BLaER1 treated with 17β-estradiol and CSF1 and Interleukin-3, amounts not matched to agents 10 nM and 100 nM (cell line): ENCODE results near the gene ACSS2.
A peak's percentile ranks its signal among the peaks of the same experiment; 100 is the strongest.

Experiments used
- H3K27ac ChIP-seq, 11 experiments: shearing (Covaris generic); formaldehyde crosslinking; 2 replicates each; pipeline ENCODE4 v1.8.1; 2022
- H3K27me3 ChIP-seq, 11 experiments: shearing (Covaris generic); formaldehyde crosslinking; 2 replicates each; pipeline ENCODE4 v1.8.1; 2022
- H3K36me3 ChIP-seq, 11 experiments: shearing (Covaris generic); formaldehyde crosslinking; 2 replicates each; pipeline ENCODE4 v1.8.1; 2022
- H3K4me1 ChIP-seq, 10 experiments: shearing (Covaris generic); formaldehyde crosslinking; 2 replicates each; pipeline ENCODE4 v1.8.1; 2022
- H3K4me2 ChIP-seq, 11 experiments: shearing (Covaris generic); formaldehyde crosslinking; 2 replicates each; pipeline ENCODE4 v1.8.1; 2022
- H3K4me3 ChIP-seq, 10 experiments: shearing (Covaris generic); formaldehyde crosslinking; 2 replicates each; pipeline ENCODE4 v1.8.1; 2022
- H3K9ac ChIP-seq, 11 experiments: shearing (Covaris generic); formaldehyde crosslinking; 2 replicates each; pipeline ENCODE4 v1.8.1; 2022
- H3K9me3 ChIP-seq, 11 experiments: shearing (Covaris generic); formaldehyde crosslinking; replicated peaks in 1 of 11; 2 replicates each; pipeline ENCODE4 v1.8.1; 2022
- H4K20me1 ChIP-seq, 11 experiments: shearing (Covaris generic); formaldehyde crosslinking; 2 replicates each; pipeline ENCODE4 v1.8.1; 2022
- Cebpa-rat ChIP-seq, 11 experiments: shearing (Covaris generic); IDR thresholded peaks; 2 replicates each; pipeline ENCODE4 v1.8.1; 2022

The ACSS2 gene

GRCh38 chr20:34946661-34947060, 70.2 kb downstream of the ACSS2 start:
- Histone ChIP-seq H3K27me3 (no peaks in the 10 kb centered on the region), H3K4me1 (peaks cover 0 to 7% (median 0%) of the 10 kb centered on the region in 10 experiments; a peak in 4 of 20 replicates), H3K27ac (no peak overlapping the region), H3K9ac (no peak overlapping the region), H3K4me2 (no peak overlapping the region), H3K4me3 (no peak overlapping the region), H3K36me3 (peaks cover 87 to 99% (median 95%) of the 10 kb centered on the region in 11 experiments), H4K20me1 (peaks cover 0 to 15% (median 0%) of the 10 kb centered on the region in 11 experiments; a peak in 4 of 22 replicates), H3K9me3 (no peaks in the 10 kb centered on the region)
- TF ChIP-seq Cebpa-rat (IDR thresholded peaks at IDR 0.05): no peak

GRCh38 chr20:34947336-34947735, 70.9 kb downstream of the ACSS2 start:
- TF ChIP-seq Cebpa-rat (IDR thresholded peaks at IDR 0.05): no peak
- Histone ChIP-seq H3K36me3 (peaks cover 81 to 99% (median 93%) of the 10 kb centered on the region in 11 experiments), H3K27ac (no peak overlapping the region)

GRCh38 chr20:34948030-34948429, 71.6 kb downstream of the ACSS2 start:
- Histone ChIP-seq H3K36me3 (peaks cover 75 to 93% (median 86%) of the 10 kb centered on the region in 11 experiments), H3K4me2 (no peak overlapping the region)
- TF ChIP-seq Cebpa-rat (IDR thresholded peaks at IDR 0.05): no peak

More at GRCh38 chr20:34947336-34947735, 70.9 kb downstream of the ACSS2 start:
- Histone ChIP-seq H3K4me1 (no peaks in the 10 kb centered on the region), H3K9me3 (no peaks in the 10 kb centered on the region), H3K27me3 (no peaks in the 10 kb centered on the region), H4K20me1 (peaks cover 0 to 13% (median 0%) of the 10 kb centered on the region in 11 experiments; a peak in 4 of 22 replicates), H3K9ac (no peak overlapping the region), H3K4me2 (no peak overlapping the region), H3K4me3 (no peak overlapping the region)

DNA sequence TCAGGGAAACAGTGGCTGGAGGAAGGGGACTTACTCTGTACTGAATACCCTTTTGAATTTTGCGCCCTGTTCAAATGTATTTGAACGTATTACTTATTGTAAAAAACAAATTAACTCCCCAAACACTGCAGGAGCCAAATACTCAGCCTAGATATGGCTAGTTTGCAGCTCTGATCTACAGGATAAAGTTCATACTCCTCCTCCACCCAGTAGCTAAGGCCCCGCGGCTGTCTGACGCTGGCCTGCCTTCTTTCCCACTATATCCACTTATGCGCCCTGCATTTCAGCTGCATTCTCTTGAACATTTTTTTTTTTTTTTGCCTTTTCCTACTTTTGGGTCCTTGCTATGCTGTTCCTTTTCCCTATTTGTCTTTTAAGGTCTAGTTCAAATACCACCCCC, 72.7 kb downstream of the ACSS2 start:
- Histone ChIP-seq H3K27ac (no peak overlapping the region), H3K36me3 (peaks cover 64 to 82% (median 75%) of the 10 kb centered on the region in 11 experiments), H3K4me3 (no peak overlapping the region), H4K20me1 (peaks cover 0 to 5% (median 0%) of the 10 kb centered on the region in 11 experiments; a peak in 2 of 22 replicates), H3K9me3 (no peaks in the 10 kb centered on the region), H3K27me3 (no peaks in the 10 kb centered on the region), H3K9ac (peak overlapping the region in 1 of 11 experiments; percentile 35; a peak in 1 of 22 replicates), H3K4me1 (peaks cover 0 to 14% (median 4%) of the 10 kb centered on the region in 10 experiments; a peak in 13 of 20 replicates), H3K4me2 (no peak overlapping the region)
- no peak for TF ChIP-seq Cebpa-rat (IDR thresholded peaks at IDR 0.05)

More at GRCh38 chr20:34948030-34948429, 71.6 kb downstream of the ACSS2 start:
- no peak overlapping the region for H3K4me3 ChIP-seq
- H3K9me3 ChIP-seq: no peaks in the 10 kb centered on the region
- H3K4me1 ChIP-seq: peaks cover 0 to 3% (median 0%) of the 10 kb centered on the region in 10 experiments; a peak in 2 of 20 replicates
- H3K27me3 ChIP-seq: no peaks in the 10 kb centered on the region
- no peak overlapping the region for H3K27ac ChIP-seq
- H4K20me1 ChIP-seq: peaks cover 0 to 7% (median 0%) of the 10 kb centered on the region in 11 experiments; a peak in 3 of 22 replicates
- no peak overlapping the region for H3K9ac ChIP-seq

GRCh38 chr20:34951252-34951651, 74.8 kb downstream of the ACSS2 start:
- Histone ChIP-seq H3K4me1 (peaks cover 10 to 26% (median 16%) of the 10 kb centered on the region in 10 experiments; a peak in 19 of 20 replicates), H3K9ac (no peak overlapping the region), H3K4me2 (no peak overlapping the region), H3K9me3 (no peaks in the 10 kb centered on the region), H3K27ac (no peak overlapping the region), H3K4me3 (no peak overlapping the region), H3K36me3 (peaks cover 47 to 61% (median 55%) of the 10 kb centered on the region in 11 experiments), H4K20me1 (peaks cover 0 to 5% (median 0%) of the 10 kb centered on the region in 11 experiments; a peak in 2 of 22 replicates), H3K27me3 (no peaks in the 10 kb centered on the region)
- TF ChIP-seq Cebpa-rat (IDR thresholded peaks at IDR 0.05): no peak

DNA sequence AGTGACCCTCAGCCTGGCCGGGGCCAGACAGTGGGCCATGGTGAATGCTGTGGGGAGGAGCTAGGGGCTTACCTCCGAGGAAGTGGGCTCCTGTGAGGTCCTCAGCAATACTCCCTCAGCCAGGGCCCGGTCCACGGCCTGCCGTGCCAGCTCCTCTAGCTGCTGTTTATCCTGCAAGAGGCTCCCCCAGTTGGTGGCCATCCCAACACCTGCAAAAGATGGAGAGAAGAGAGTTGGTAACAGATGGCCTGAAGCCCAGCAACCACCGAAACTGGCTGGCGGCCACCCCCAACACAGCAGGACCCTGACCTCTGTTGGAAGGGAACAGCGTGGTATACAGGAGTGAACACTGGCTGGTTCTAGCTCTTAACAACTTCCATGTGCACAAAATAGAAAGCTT, 75.2 kb downstream of the ACSS2 start:
- peaks cover 0 to 5% (median 0%) of the 10 kb centered on the region in 11 experiments; a peak in 2 of 22 replicates for H4K20me1 ChIP-seq
- H3K27ac ChIP-seq: no peak overlapping the region
- H3K9ac ChIP-seq: no peak overlapping the region
- TF ChIP-seq Cebpa-rat (IDR thresholded peaks at IDR 0.05): no peak
- H3K27me3 ChIP-seq: no peaks in the 10 kb centered on the region
- H3K4me3 ChIP-seq: no peak overlapping the region
- H3K9me3 ChIP-seq: no peaks in the 10 kb centered on the region
- H3K4me1 ChIP-seq: peaks cover 14 to 28% (median 19%) of the 10 kb centered on the region in 10 experiments; a peak in 19 of 20 replicates
- no peak overlapping the region for H3K4me2 ChIP-seq
- peaks cover 43 to 57% (median 51%) of the 10 kb centered on the region in 11 experiments for H3K36me3 ChIP-seq

- Histone ChIP-seq H3K4me3 (no peak overlapping the region), H3K27ac (no peak overlapping the region), H3K9me3 (no peaks in the 10 kb centered on the region), H3K27me3 (no peaks in the 10 kb centered on the region), H3K9ac (no peak overlapping the region), H4K20me1 (peaks cover 0 to 5% (median 0%) of the 10 kb centered on the region in 11 experiments; a peak in 2 of 22 replicates), H3K36me3 (peaks cover 37 to 47% (median 43%) of the 10 kb centered on the region in 11 experiments), H3K4me1 (peaks cover 14 to 28% (median 19%) of the 10 kb centered on the region in 10 experiments; a peak in 19 of 20 replicates), H3K4me2 (no peak overlapping the region)
- TF ChIP-seq Cebpa-rat (IDR thresholded peaks at IDR 0.05): no peak
Observed at GRCh38 chr20:34952671-34953070, 76.3 kb downstream of the ACSS2 start.

DNA sequence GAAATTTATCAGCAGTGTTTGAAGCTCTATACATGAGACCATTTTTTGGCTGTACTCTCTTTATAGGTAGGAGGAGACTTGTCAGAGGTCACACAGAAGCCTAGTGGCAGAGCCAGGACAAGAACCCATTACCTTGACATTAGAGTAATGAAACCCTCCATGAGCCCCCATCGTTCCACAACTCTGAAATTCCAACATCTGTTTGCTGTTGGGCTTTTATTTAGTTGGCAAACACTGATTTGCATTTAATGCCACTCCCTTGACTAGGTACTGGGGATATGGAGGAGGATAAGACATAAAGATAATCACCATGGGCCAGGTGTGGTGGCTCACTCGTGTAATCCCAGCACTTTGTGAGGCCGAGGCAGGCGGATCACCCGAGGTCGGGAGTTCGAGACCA, 77.5 kb downstream of the ACSS2 start:
- Histone ChIP-seq H3K27me3 (no peaks in the 10 kb centered on the region), H3K27ac (no peak overlapping the region)
- no peak for TF ChIP-seq Cebpa-rat (IDR thresholded peaks at IDR 0.05)

GRCh38 chr20:34954904-34955230, 78.5 kb downstream of the ACSS2 start:
- H3K4me3 ChIP-seq: peak overlapping the region; percentile 58 to 79 (median 72)
- H3K27ac ChIP-seq: peak overlapping the region; percentile 84 to 97 (median 90)
- peak overlapping the region; percentile 83 to 97 (median 91) for H3K4me2 ChIP-seq
- H3K9ac ChIP-seq: peak overlapping the region; percentile 89 to 97 (median 92)
- peaks cover 19 to 25% (median 23%) of the 10 kb centered on the region in 11 experiments for H3K36me3 ChIP-seq
- H3K9me3 ChIP-seq: no peaks in the 10 kb centered on the region
- TF ChIP-seq Cebpa-rat (IDR thresholded peaks at IDR 0.05): no peak
- peaks cover 0 to 5% (median 0%) of the 10 kb centered on the region in 11 experiments; a peak in 2 of 22 replicates for H4K20me1 ChIP-seq
- H3K27me3 ChIP-seq: no peaks in the 10 kb centered on the region
- H3K4me1 ChIP-seq: peaks cover 14 to 28% (median 19%) of the 10 kb centered on the region in 10 experiments; a peak in 19 of 20 replicates

More for the DNA sequence above, 77.5 kb downstream of the ACSS2 start:
- peak overlapping the region in 8 of 11 experiments; percentile 84 to 97 (median 96); a peak in 12 of 22 replicates for H3K4me2 ChIP-seq
- peaks cover 28 to 34% (median 32%) of the 10 kb centered on the region in 11 experiments for H3K36me3 ChIP-seq
- H3K9ac ChIP-seq: peak overlapping the region in 2 of 11 experiments; percentile 90 to 95; a peak in 2 of 22 replicates
- peaks cover 14 to 28% (median 19%) of the 10 kb centered on the region in 10 experiments; a peak in 19 of 20 replicates for H3K4me1 ChIP-seq
- no peak overlapping the region for H3K4me3 ChIP-seq
- no peaks in the 10 kb centered on the region for H3K9me3 ChIP-seq
- H4K20me1 ChIP-seq: peaks cover 0 to 5% (median 0%) of the 10 kb centered on the region in 11 experiments; a peak in 2 of 22 replicates
